ENCODE results near the gene NR5A1. TPM values are rescaled to one million over a fixed set of nuclear protein-coding genes. Genes with fewer than 3 reads are reported as not detected.

NR5A1 gene
- total RNA-seq, 1 donor from 2014 or later, result not detected

GRCh38 chr9:124489222-124489621 is 18.0 kb downstream of the NR5A1 start:
- no peak overlapping the region for H3K27ac Mint-ChIP-seq
- H3K4me1 Mint-ChIP-seq, result no peaks in the 10 kb centered on the region
- H3K36me3 Mint-ChIP-seq (ENCODE audit: low read depth), result no peaks in the 10 kb centered on the region
- no peak for DNase-seq
- no peaks in the 10 kb centered on the region for H3K27me3 Mint-ChIP-seq
- H3K4me3 Mint-ChIP-seq, result no peak overlapping the region
- no peaks in the 10 kb centered on the region for H3K9me3 Mint-ChIP-seq
- intact Hi-C loops (cut with micrococcal nuclease), result no loop called here

- no peak for DNase-seq
- no peak overlapping the region for H3K4me3 Mint-ChIP-seq
- no peaks in the 10 kb centered on the region for H3K4me1 Mint-ChIP-seq
- no peaks in the 10 kb centered on the region for H3K27me3 Mint-ChIP-seq
- no peaks in the 10 kb centered on the region for H3K36me3 Mint-ChIP-seq (ENCODE audit: low read depth)
- no peaks in the 10 kb centered on the region for H3K9me3 Mint-ChIP-seq
- no peak overlapping the region for H3K27ac Mint-ChIP-seq
- intact Hi-C loops (cut with micrococcal nuclease), result no loop called here
These were observed 18.5 kb downstream of the NR5A1 start for GRCh38 chr9:124488641-124489210.

- H3K27ac Mint-ChIP-seq, result no peak overlapping the region
- H3K9me3 Mint-ChIP-seq, result no peaks in the 10 kb centered on the region
- intact Hi-C loops (cut with micrococcal nuclease), result no loop called here
- no peaks in the 10 kb centered on the region for H3K36me3 Mint-ChIP-seq (ENCODE audit: low read depth)
- DNase-seq, result no peak
- no peaks in the 10 kb centered on the region for H3K27me3 Mint-ChIP-seq
- no peaks in the 10 kb centered on the region for H3K4me1 Mint-ChIP-seq
- H3K4me3 Mint-ChIP-seq, result no peak overlapping the region
These were observed 19.7 kb downstream of the NR5A1 start for GRCh38 chr9:124487260-124488182.

GRCh38 chr9:124486778-124487259 is 20.4 kb downstream of the NR5A1 start:
- Mint-ChIP-seq H3K36me3 (ENCODE audit: low read depth) (no peaks in the 10 kb centered on the region), H3K27me3 (no peaks in the 10 kb centered on the region), H3K9me3 (no peaks in the 10 kb centered on the region), H3K4me1 (no peaks in the 10 kb centered on the region), H3K27ac (no peak overlapping the region), H3K4me3 (no peak overlapping the region)
- intact Hi-C loops (cut with micrococcal nuclease), result no loop called here
- no peak for DNase-seq

GRCh38 chr9:124485936-124486335 is 21.3 kb downstream of the NR5A1 start:
- Mint-ChIP-seq H3K4me3 (no peak overlapping the region), H3K9me3 (no peaks in the 10 kb centered on the region), H3K27me3 (no peaks in the 10 kb centered on the region), H3K36me3 (ENCODE audit: low read depth) (no peaks in the 10 kb centered on the region), H3K4me1 (no peaks in the 10 kb centered on the region), H3K27ac (no peak overlapping the region)
- intact Hi-C loops (cut with micrococcal nuclease), result no loop called here
- DNase-seq, result no peak

- Mint-ChIP-seq H3K9me3 (no peaks in the 10 kb centered on the region), H3K4me3 (no peak overlapping the region), H3K36me3 (ENCODE audit: low read depth) (no peaks in the 10 kb centered on the region), H3K4me1 (no peaks in the 10 kb centered on the region), H3K27me3 (no peaks in the 10 kb centered on the region), H3K27ac (no peak overlapping the region)
- intact Hi-C loops (cut with micrococcal nuclease), result no loop called here
- DNase-seq, result no peak
These were observed 22.0 kb downstream of the NR5A1 start for GRCh38 chr9:124485201-124485600.

GRCh38 chr9:124483481-124483880 is 23.7 kb downstream of the NR5A1 start:
- Mint-ChIP-seq H3K27ac (no peak overlapping the region), H3K27me3 (peaks cover 9% of the 10 kb centered on the region), H3K36me3 (ENCODE audit: low read depth) (no peaks in the 10 kb centered on the region), H3K9me3 (no peaks in the 10 kb centered on the region), H3K4me3 (no peak overlapping the region), H3K4me1 (no peaks in the 10 kb centered on the region)
- no peak for DNase-seq
- intact Hi-C loops (cut with micrococcal nuclease), result no loop called here

GRCh38 chr9:124482431-124483031 is 24.7 kb downstream of the NR5A1 start:
- DNase-seq, result no peak
- H3K36me3 Mint-ChIP-seq (ENCODE audit: low read depth), result no peaks in the 10 kb centered on the region
- no peaks in the 10 kb centered on the region for H3K4me1 Mint-ChIP-seq
- H3K9me3 Mint-ChIP-seq, result no peaks in the 10 kb centered on the region
- H3K4me3 Mint-ChIP-seq, result no peak overlapping the region
- intact Hi-C loops (cut with micrococcal nuclease), result no loop called here
- no peak overlapping the region for H3K27ac Mint-ChIP-seq
- H3K27me3 Mint-ChIP-seq, result peaks cover 13% of the 10 kb centered on the region

- no peak overlapping the region for H3K27ac Mint-ChIP-seq
- intact Hi-C loops (cut with micrococcal nuclease), result no loop called here
These were observed 26.1 kb downstream of the NR5A1 start for GRCh38 chr9:124481115-124481514.

GRCh38 chr9:124480621-124480981 is 26.6 kb downstream of the NR5A1 start:
- Mint-ChIP-seq H3K27me3 (peaks cover 13% of the 10 kb centered on the region), H3K4me3 (no peak overlapping the region), H3K9me3 (no peaks in the 10 kb centered on the region), H3K36me3 (ENCODE audit: low read depth) (no peaks in the 10 kb centered on the region), H3K27ac (no peak overlapping the region), H3K4me1 (no peaks in the 10 kb centered on the region)
- DNase-seq, result no peak
- intact Hi-C loops (cut with micrococcal nuclease), result no loop called here

More at GRCh38 chr9:124481115-124481514, 26.1 kb downstream of the NR5A1 start:
- H3K27me3 Mint-ChIP-seq, result peaks cover 13% of the 10 kb centered on the region
- no peaks in the 10 kb centered on the region for H3K4me1 Mint-ChIP-seq
- H3K36me3 Mint-ChIP-seq (ENCODE audit: low read depth), result no peaks in the 10 kb centered on the region
- H3K9me3 Mint-ChIP-seq, result no peaks in the 10 kb centered on the region
- no peak overlapping the region for H3K4me3 Mint-ChIP-seq
- DNase-seq, result no peak

GRCh38 chr9:124479947-124480620 is 27.1 kb downstream of the NR5A1 start:
- H3K9me3 Mint-ChIP-seq, result no peaks in the 10 kb centered on the region

GRCh38 chr9:124479371-124479770 is 27.8 kb downstream of the NR5A1 start:
- no peaks in the 10 kb centered on the region for H3K9me3 Mint-ChIP-seq
- no peak overlapping the region for H3K27ac Mint-ChIP-seq
- H3K4me1 Mint-ChIP-seq, result no peaks in the 10 kb centered on the region
- no peak for DNase-seq
- H3K4me3 Mint-ChIP-seq, result no peak overlapping the region
- peaks cover 13% of the 10 kb centered on the region for H3K27me3 Mint-ChIP-seq
- intact Hi-C loops (cut with micrococcal nuclease), result no loop called here
- H3K36me3 Mint-ChIP-seq (ENCODE audit: low read depth), result no peaks in the 10 kb centered on the region

More at GRCh38 chr9:124479947-124480620, 27.1 kb downstream of the NR5A1 start:
- H3K36me3 Mint-ChIP-seq (ENCODE audit: low read depth), result no peaks in the 10 kb centered on the region
- intact Hi-C loops (cut with micrococcal nuclease), result no loop called here
- H3K27ac Mint-ChIP-seq, result no peak overlapping the region
- H3K4me3 Mint-ChIP-seq, result no peak overlapping the region
- H3K4me1 Mint-ChIP-seq, result no peaks in the 10 kb centered on the region
- no peak for DNase-seq
- H3K27me3 Mint-ChIP-seq, result peaks cover 13% of the 10 kb centered on the region

- intact Hi-C loops (cut with micrococcal nuclease), result no loop called here
- Mint-ChIP-seq H3K27me3 (peaks cover 13% of the 10 kb centered on the region), H3K27ac (no peak overlapping the region), H3K9me3 (no peaks in the 10 kb centered on the region), H3K4me3 (no peak overlapping the region), H3K36me3 (ENCODE audit: low read depth) (no peaks in the 10 kb centered on the region), H3K4me1 (no peaks in the 10 kb centered on the region)
- DNase-seq, result no peak
These were observed 28.8 kb downstream of the NR5A1 start for GRCh38 chr9:124478354-124478753.
